HepG2 (cell line): ENCODE data around the gene NACC2. TPM values are rescaled to one million over a fixed set of nuclear protein-coding genes. Genes with fewer than 3 reads are reported as not detected.

Experiments used
- CBX2 ChIP-seq, 2 experiments: fragments of 200-600 bp in 1 of 2; sonication (generic); formaldehyde crosslinking in 1 of 2; IDR thresholded peaks; 2 replicates each; pipeline versions ENCODE4 v1.7.0 to v1.8.1; 2018 to 2022; ENCODE audit warnings: low read depth in 2 of 2, low read length in 1 of 2, mild to moderate bottlenecking in 1 of 2, missing genetic modification reagents in 1 of 2
- CHD2 ChIP-seq: IDR thresholded peaks from 2 replicates; pipeline ENCODE4 v1.6.1; 2011; ENCODE audit warnings: low read depth, low read length, improper control_type of control experiment
- HDAC2 ChIP-seq: sonication (generic); formaldehyde crosslinking; IDR thresholded peaks from 2 replicates; pipeline ENCODE4 v1.4.0; 2020; ENCODE audit warnings: missing genetic modification reagents
- HNRNPH1 ChIP-seq: fragments of 200-400 bp; formaldehyde crosslinking; optimal IDR thresholded peaks from 2 replicates; pipeline ENCODE3; 2017; ENCODE audit warnings: mild to moderate bottlenecking, low read depth, low read length
- MIER2 ChIP-seq: IDR thresholded peaks from 2 replicates; pipeline ENCODE4 v1.6.1; 2016; ENCODE audit warnings: missing biosample characterization, missing genetic modification reagents
- RBM22 ChIP-seq: fragments of 200-400 bp; formaldehyde crosslinking; optimal IDR thresholded peaks from 2 replicates; pipeline ENCODE3; 2017; ENCODE audit warnings: mild to moderate bottlenecking, low read length, moderate library complexity
- RXRA ChIP-seq: sonication (generic); formaldehyde crosslinking; IDR thresholded peaks from 2 replicates; pipeline ENCODE4 v1.5.1; 2020; ENCODE audit warnings: missing genetic modification reagents
- SP2 ChIP-seq: sonication (generic); formaldehyde crosslinking; IDR thresholded peaks from 2 replicates; pipeline ENCODE4 v1.5.1; 2020; ENCODE audit warnings: mild to moderate bottlenecking, missing genetic modification reagents
- SRSF9 ChIP-seq: fragments of 200-400 bp; formaldehyde crosslinking; IDR thresholded peaks from 2 replicates; pipeline ENCODE4 v1.6.1; 2018; ENCODE audit warnings: borderline replicate concordance, mild to moderate bottlenecking, low read depth, low read length; ENCODE audit not compliant: insufficient read depth, poor library complexity, severe bottlenecking
- YEATS2 ChIP-seq: sonication (generic); formaldehyde crosslinking; IDR thresholded peaks from 2 replicates; pipeline ENCODE4 v1.4.0; 2020; ENCODE audit warnings: missing genetic modification reagents, borderline replicate concordance
- ZBTB38 ChIP-seq: sonication (generic); formaldehyde crosslinking; IDR thresholded peaks from 2 replicates; pipeline ENCODE4 v1.5.1; 2020; ENCODE audit warnings: mild to moderate bottlenecking, missing genetic modification reagents
- ZFP90 ChIP-seq: sonication (generic); formaldehyde crosslinking; IDR thresholded peaks from 2 replicates; pipeline ENCODE4 v1.8.0; 2022; ENCODE audit warnings: missing genetic modification reagents, mild to moderate bottlenecking, inconsistent platforms, borderline replicate concordance
- ZKSCAN8 ChIP-seq: IDR thresholded peaks from 2 replicates; pipeline ENCODE4 v1.6.1; 2016; ENCODE audit warnings: borderline replicate concordance, missing genetic modification reagents, missing compliant biosample characterization
- ZNF331 ChIP-seq: sonication (generic); formaldehyde crosslinking; IDR thresholded peaks from 2 replicates; pipeline ENCODE4 v1.4.0; 2020; ENCODE audit warnings: missing genetic modification reagents
- ZNF564 ChIP-seq: sonication (generic); formaldehyde crosslinking; IDR thresholded peaks from 2 replicates; pipeline ENCODE4 v1.8.1; 2023; ENCODE audit warnings: mild to moderate bottlenecking, missing genetic modification reagents
- polyA plus RNA-seq, 8 experiments: library from polyadenylated mRNA; depleted of rRNA in 3 of 8; stranded (reverse) in 7 of 8; unstranded in 1 of 8; fragments of >200 nt; fragmentation: Illumina TruSeq in 4 of 8; extraction: Trizol in 4 of 8; gene quantifications; 2 replicates each; pipeline versions ENCODE4 v1.2.1 to v1.2.3, GENCODE V29; 2011 to 2016; ENCODE audit warnings: low read depth in 4 of 8, missing spikeins in 1 of 8, mixed read lengths in 1 of 8; ENCODE audit not compliant: insufficient read depth in 1 of 8
- total RNA-seq, 5 experiments: library from RNA; depleted of rRNA; stranded (reverse); fragments of >200 nt; fragmentation: Illumina TruSeq; extraction: Trizol; gene quantifications; 2 replicates each; pipeline ENCODE4 v1.2.3, GENCODE V29; 2016; ENCODE audit warnings: low read depth in 1 of 5
- TF ChIP-seq, protein P1 (sequence below): sonication (generic); formaldehyde crosslinking; IDR thresholded peaks from 2 replicates; pipeline ENCODE4 v1.4.0; 2020; ENCODE audit warnings: missing genetic modification reagents
- TF ChIP-seq, protein P2 (sequence below): sonication (generic); formaldehyde crosslinking; IDR thresholded peaks from 2 replicates; pipeline ENCODE4 v1.4.0; 2020; ENCODE audit warnings: mild to moderate bottlenecking, missing genetic modification reagents
- TF ChIP-seq, protein P3 (sequence below), 2 experiments: IDR thresholded peaks; 2 replicates each; pipeline ENCODE4 v1.6.1; 2011 to 2012; ENCODE audit warnings: low read length in 2 of 2, borderline replicate concordance in 1 of 2, low read depth in 1 of 2, mild to moderate bottlenecking in 1 of 2, moderate library complexity in 1 of 2

NACC2 gene
- total and polyA plus RNA-seq, 2 of the 13 experiments (the other 11 are each of a cell fraction or from before 2014, with no cell fraction given), result 5.9 to 12.3 TPM

DNA sequence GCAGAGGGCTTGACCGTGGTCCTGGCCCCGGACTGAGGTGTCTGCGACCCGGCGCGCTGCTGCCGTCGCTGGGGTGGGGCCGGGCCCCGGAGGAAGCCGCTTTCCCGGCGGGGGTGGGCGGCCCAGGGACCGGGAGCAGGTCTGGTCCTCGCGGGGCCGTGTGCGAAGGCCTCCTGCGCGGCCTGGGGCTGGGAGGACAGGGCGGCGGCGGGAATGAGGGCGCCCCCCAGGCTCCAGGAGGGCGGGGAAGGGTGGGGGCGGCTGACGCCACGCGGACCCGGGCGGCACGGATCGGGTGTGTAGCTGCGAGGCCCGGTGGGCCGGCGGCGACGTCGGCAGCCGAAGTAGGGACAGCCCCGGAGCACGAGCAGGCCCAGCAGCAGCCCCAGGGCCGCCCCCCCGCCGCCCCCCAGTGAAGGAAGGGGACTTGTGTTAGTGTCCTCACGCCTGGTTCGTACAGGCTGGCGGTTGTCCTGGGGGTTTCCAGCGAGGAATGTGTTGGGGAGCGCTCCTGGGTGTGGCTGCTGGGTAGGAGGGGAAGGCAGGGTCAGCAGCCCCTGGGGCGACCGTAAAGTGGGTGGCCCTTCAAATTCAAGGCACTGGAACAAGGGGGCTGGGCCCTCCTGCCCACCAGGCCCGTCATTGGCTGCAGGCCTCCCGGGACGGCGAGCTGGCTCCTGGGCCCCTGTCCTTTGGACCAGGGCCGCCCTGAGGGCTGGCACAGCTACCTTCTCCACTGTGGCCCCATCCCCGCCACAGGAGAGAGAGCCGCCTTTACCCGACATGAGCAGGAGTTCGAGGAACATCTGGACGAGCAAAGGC is 24.2 kb upstream of the NACC2 start (continued):
- TF ChIP-seq, protein P1, sequence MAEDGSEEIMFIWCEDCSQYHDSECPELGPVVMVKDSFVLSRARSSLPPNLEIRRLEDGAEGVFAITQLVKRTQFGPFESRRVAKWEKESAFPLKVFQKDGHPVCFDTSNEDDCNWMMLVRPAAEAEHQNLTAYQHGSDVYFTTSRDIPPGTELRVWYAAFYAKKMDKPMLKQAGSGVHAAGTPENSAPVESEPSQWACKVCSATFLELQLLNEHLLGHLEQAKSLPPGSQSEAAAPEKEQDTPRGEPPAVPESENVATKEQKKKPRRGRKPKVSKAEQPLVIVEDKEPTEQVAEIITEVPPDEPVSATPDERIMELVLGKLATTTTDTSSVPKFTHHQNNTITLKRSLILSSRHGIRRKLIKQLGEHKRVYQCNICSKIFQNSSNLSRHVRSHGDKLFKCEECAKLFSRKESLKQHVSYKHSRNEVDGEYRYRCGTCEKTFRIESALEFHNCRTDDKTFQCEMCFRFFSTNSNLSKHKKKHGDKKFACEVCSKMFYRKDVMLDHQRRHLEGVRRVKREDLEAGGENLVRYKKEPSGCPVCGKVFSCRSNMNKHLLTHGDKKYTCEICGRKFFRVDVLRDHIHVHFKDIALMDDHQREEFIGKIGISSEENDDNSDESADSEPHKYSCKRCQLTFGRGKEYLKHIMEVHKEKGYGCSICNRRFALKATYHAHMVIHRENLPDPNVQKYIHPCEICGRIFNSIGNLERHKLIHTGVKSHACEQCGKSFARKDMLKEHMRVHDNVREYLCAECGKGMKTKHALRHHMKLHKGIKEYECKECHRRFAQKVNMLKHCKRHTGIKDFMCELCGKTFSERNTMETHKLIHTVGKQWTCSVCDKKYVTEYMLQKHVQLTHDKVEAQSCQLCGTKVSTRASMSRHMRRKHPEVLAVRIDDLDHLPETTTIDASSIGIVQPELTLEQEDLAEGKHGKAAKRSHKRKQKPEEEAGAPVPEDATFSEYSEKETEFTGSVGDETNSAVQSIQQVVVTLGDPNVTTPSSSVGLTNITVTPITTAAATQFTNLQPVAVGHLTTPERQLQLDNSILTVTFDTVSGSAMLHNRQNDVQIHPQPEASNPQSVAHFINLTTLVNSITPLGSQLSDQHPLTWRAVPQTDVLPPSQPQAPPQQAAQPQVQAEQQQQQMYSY (CRISPR knock-in tag), result no peak
- TF ChIP-seq, protein P2, sequence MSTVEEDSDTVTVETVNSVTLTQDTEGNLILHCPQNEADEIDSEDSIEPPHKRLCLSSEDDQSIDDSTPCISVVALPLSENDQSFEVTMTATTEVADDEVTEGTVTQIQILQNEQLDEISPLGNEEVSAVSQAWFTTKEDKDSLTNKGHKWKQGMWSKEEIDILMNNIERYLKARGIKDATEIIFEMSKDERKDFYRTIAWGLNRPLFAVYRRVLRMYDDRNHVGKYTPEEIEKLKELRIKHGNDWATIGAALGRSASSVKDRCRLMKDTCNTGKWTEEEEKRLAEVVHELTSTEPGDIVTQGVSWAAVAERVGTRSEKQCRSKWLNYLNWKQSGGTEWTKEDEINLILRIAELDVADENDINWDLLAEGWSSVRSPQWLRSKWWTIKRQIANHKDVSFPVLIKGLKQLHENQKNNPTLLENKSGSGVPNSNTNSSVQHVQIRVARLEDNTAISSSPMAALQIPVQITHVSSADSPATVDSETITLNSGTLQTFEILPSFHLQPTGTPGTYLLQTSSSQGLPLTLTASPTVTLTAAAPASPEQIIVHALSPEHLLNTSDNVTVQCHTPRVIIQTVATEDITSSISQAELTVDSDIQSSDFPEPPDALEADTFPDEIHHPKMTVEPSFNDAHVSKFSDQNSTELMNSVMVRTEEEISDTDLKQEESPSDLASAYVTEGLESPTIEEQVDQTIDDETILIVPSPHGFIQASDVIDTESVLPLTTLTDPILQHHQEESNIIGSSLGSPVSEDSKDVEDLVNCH, result no peak
- TF ChIP-seq ZBTB38 (CRISPR knock-in tag), result no peak
- peak; percentile 63; the same call in 1 of the 2 replicates for TF ChIP-seq RXRA
- TF ChIP-seq ZFP90 (CRISPR knock-in tag), result no peak
- TF ChIP-seq HDAC2 (CRISPR knock-in tag), result no peak; the same call in 1 of the 2 replicates
- TF ChIP-seq ZKSCAN8 (CRISPR knock-in tag), result no peak
- TF ChIP-seq HNRNPH1, result no peak
- peak; percentile 37; the same call in 1 of the 2 replicates for TF ChIP-seq ZNF564 (CRISPR knock-in tag)
- no peak for TF ChIP-seq CBX2 (IDR thresholded peaks at IDR 0.05; ENCODE audit: low read depth, low read length)
- peak; percentile 76; the same call in 1 of the 2 replicates for TF ChIP-seq CBX2 (CRISPR knock-in tag; IDR thresholded peaks at IDR 0.05; ENCODE audit: low read depth)
- TF ChIP-seq, protein P3, sequence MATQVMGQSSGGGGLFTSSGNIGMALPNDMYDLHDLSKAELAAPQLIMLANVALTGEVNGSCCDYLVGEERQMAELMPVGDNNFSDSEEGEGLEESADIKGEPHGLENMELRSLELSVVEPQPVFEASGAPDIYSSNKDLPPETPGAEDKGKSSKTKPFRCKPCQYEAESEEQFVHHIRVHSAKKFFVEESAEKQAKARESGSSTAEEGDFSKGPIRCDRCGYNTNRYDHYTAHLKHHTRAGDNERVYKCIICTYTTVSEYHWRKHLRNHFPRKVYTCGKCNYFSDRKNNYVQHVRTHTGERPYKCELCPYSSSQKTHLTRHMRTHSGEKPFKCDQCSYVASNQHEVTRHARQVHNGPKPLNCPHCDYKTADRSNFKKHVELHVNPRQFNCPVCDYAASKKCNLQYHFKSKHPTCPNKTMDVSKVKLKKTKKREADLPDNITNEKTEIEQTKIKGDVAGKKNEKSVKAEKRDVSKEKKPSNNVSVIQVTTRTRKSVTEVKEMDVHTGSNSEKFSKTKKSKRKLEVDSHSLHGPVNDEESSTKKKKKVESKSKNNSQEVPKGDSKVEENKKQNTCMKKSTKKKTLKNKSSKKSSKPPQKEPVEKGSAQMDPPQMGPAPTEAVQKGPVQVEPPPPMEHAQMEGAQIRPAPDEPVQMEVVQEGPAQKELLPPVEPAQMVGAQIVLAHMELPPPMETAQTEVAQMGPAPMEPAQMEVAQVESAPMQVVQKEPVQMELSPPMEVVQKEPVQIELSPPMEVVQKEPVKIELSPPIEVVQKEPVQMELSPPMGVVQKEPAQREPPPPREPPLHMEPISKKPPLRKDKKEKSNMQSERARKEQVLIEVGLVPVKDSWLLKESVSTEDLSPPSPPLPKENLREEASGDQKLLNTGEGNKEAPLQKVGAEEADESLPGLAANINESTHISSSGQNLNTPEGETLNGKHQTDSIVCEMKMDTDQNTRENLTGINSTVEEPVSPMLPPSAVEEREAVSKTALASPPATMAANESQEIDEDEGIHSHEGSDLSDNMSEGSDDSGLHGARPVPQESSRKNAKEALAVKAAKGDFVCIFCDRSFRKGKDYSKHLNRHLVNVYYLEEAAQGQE (IDR thresholded peaks at IDR 0.05; ENCODE audit: borderline replicate concordance in 1 of 2, low read depth in 1 of 2, low read length in 2 of 2), result peak in 1 of 2 experiments; percentile 40; a peak in 1 of 4 replicates
- no peak for TF ChIP-seq SRSF9
- TF ChIP-seq RBM22, result no peak
- TF ChIP-seq CHD2, result no peak
- no peak; the same call in 1 of the 2 replicates for TF ChIP-seq ZNF331 (CRISPR knock-in tag)
- TF ChIP-seq YEATS2 (CRISPR knock-in tag), result no peak
- TF ChIP-seq SP2 (CRISPR knock-in tag), result 0 out of 2 replicates have a peak, but pooled peaks have one; percentile 8
- peak; percentile 50; the same call in 1 of the 2 replicates for TF ChIP-seq MIER2 (CRISPR knock-in tag)
